PC-3 (cell line): Measurements from ENCODE around the gene RAB4B. TPM values are rescaled to one million over a fixed set of nuclear protein-coding genes. Genes with fewer than 3 reads are reported as not detected.
"Not testable (repeated sequence)": the region's sequence is repeated elsewhere in the genome, so short reads cannot be mapped to it uniquely, and the experiment has no call there.

Source experiments
- ATAC-seq: fragments of 200-7000 bp; cut with Tn5 transposase; 2 replicates; pipeline ENCODE4 v1.9.1; 2020; ENCODE audit warnings: mild to moderate bottlenecking, moderate library complexity
- BruUV-seq: library from RNA; stranded (reverse); fragments of 400-500 nt; replicated peaks from 2 replicates; lab custom pipeline; 2021; lab: Mats Ljungman, UMichigan
- CTCF ChIA-PET: fragments of 300-600 bp; sonication (Branson Sonifier 250); formaldehyde crosslinking; loops from one replicate; lab custom pipeline; 2022; ENCODE audit warnings: antibody characterized with exemption; lab: Charles Lee
- POLR2A ChIA-PET: fragments of 300-600 bp; sonication (Branson Sonifier 250); formaldehyde crosslinking; loops from one replicate; lab custom pipeline; 2022; ENCODE audit warnings: antibody characterized with exemption; ENCODE audit not compliant: unreplicated experiment; lab: Charles Lee
- DNase-seq: peaks from one replicate; pipeline ENCODE4 v3.0.0-alpha.2; 2015
- H2AFZ ChIP-seq: fragments of 300-600 bp; sonication (generic); 2 replicates; pipeline ENCODE4 v1.6.0; 2016; ENCODE audit warnings: antibody characterized with exemption, low read length
- H3F3A ChIP-seq: fragments of 300-600 bp; sonication (generic); one replicate; pipeline ENCODE4 v1.6.0; 2017; ENCODE audit warnings: antibody characterized with exemption, low read length, control low read depth, mild to moderate bottlenecking; ENCODE audit not compliant: unreplicated experiment
- H3K27ac ChIP-seq: fragments of 300-600 bp; sonication (generic); 2 replicates; pipeline ENCODE4 v1.5.1; 2016; ENCODE audit warnings: mild to moderate bottlenecking, low read length
- H3K27me3 ChIP-seq: fragments of 300-600 bp; sonication (generic); 2 replicates; pipeline ENCODE4 v1.6.1; 2016; ENCODE audit warnings: low read length, mixed read lengths
- H3K36me3 ChIP-seq: fragments of 300-600 bp; sonication (generic); 2 replicates; pipeline ENCODE4 v1.6.1; 2016; ENCODE audit warnings: low read depth, mixed run types, low read length, mixed read lengths
- H3K4me1 ChIP-seq: fragments of 300-600 bp; sonication (generic); 2 replicates; pipeline ENCODE4 v1.5.1; 2016; ENCODE audit warnings: low read length; ENCODE audit not compliant: insufficient read depth
- H3K4me2 ChIP-seq: fragments of 300-600 bp; sonication (generic); 2 replicates; pipeline ENCODE4 v1.6.0; 2016; ENCODE audit warnings: low read length
- H3K4me3 ChIP-seq: fragments of 300-600 bp; sonication (generic); 2 replicates; pipeline ENCODE4 v1.5.1; 2016; ENCODE audit warnings: mild to moderate bottlenecking, low read length, mixed read lengths
- H3K79me2 ChIP-seq: fragments of 300-600 bp; sonication (generic); 2 replicates; pipeline ENCODE4 v1.6.1; 2017; ENCODE audit warnings: low read length, mixed read lengths
- H3K9ac ChIP-seq: fragments of 300-600 bp; sonication (generic); 2 replicates; pipeline ENCODE4 v1.6.0; 2016; ENCODE audit warnings: mild to moderate bottlenecking, low read length
- H3K9me2 ChIP-seq: fragments of 300-600 bp; sonication (generic); replicated peaks from 2 replicates; pipeline ENCODE4 v1.6.1; 2016; ENCODE audit warnings: mixed run types, low read length, mixed read lengths
- H3K9me3 ChIP-seq: fragments of 300-600 bp; sonication (generic); 2 replicates; pipeline ENCODE4 v1.6.1; 2016; ENCODE audit warnings: low read length, mixed read lengths
- H4K20me1 ChIP-seq: fragments of 300-600 bp; sonication (generic); 2 replicates; pipeline ENCODE4 v1.6.1; 2016; ENCODE audit warnings: low read length, mixed read lengths
- EZH2 ChIP-seq: fragments of 300-600 bp; sonication (generic); IDR thresholded peaks from one replicate; pipeline ENCODE4 v1.6.1; 2017; ENCODE audit warnings: antibody characterized with exemption, mild to moderate bottlenecking, low read length; ENCODE audit not compliant: unreplicated experiment
- EZH2phosphoT487 ChIP-seq: fragments of 300-600 bp; sonication (generic); IDR thresholded peaks from 2 replicates; pipeline ENCODE4 v1.6.1; 2018; ENCODE audit warnings: mild to moderate bottlenecking, antibody characterized with exemption, low read length, borderline replicate concordance
- intact Hi-C: fragments of 100-400 bp; cut with micrococcal nuclease; formaldehyde crosslinking; loops from 2 replicates; pipeline ENCODE4 v1.9.0; 2023
- total RNA-seq: library from RNA; depleted of rRNA; stranded (reverse); fragments of >200 nt; gene quantifications from 2 replicates; pipeline ENCODE4 v1.2.3, GENCODE V29; 2014
- TF ChIP-seq, protein P1 (sequence below): fragments of 300-600 bp; sonication (generic); conservative IDR thresholded peaks from 2 replicates; pipeline ENCODE4 v1.5.1; 2017; ENCODE audit warnings: antibody characterized with exemption, low read depth, mild to moderate bottlenecking, low read length

RAB4B gene
- total RNA-seq, 1 experiment from 2014 or later, result 7.4 TPM

DNA sequence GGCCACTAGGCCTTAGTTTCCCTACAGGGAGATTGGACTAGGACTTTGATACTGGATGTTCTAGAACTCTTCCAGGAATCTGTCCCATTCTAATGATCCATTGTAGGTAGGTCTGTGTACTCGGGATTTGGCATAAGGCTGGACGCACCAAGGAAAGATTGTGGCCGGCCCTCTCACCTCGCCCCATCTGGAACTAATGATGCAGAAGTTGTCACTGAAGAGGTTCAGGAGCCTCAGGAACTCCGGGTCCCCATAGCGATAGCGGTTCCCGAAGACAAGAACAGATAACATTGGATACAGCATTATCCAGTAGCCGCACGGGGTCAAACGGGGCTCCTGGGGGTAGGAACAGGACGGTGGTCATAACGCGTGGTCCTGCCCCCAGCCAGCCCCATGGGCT lies 32.1 kb downstream of the RAB4B start:
- CTCF ChIA-PET, result no interaction called here

DNA sequence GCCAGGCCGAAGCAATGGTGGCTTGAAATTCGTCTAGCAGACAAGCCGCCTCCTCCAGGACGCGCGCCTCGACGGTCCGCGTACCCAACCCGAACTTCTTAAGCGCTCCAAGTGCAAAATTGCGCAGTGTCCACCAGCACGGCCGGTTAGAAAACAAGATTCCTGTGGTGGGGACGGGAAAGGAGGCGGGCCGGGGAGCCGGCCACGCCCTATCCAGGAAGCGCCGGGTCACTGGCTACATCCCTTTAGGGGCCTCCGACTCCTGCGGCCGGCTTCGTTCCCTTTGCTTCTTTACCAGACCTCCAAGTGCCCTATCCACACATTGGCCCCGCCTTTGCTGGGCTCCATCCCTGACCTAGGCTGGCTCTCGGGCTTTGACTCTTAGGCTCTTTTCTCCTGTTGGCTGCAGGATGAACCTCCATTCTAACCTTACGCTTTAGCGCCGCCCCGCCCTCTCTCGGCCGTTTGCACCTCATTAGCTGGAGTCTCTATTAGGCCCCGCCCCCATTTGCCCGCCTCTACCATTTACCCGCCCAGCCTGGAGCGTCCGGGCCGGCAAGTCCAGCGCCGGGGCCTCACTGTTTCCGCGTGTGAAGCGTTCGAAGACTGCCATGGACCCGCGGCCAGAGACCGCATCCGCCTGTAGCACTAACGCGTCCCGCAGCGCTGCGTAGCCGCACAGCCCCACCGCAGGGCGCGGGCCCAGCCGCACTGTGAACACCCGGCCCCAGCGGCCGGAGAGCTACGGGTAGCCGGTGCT lies 32.8 kb downstream of the RAB4B start:
- H3K79me2 ChIP-seq, H4K20me1 ChIP-seq, H3K9me3 ChIP-seq, BruUV-seq, H3K4me1 ChIP-seq, H3F3A ChIP-seq, POLR2A ChIA-PET, ATAC-seq, intact Hi-C loops, H2AFZ ChIP-seq, H3K27ac ChIP-seq, H3K4me3 ChIP-seq, H3K4me2 ChIP-seq, H3K9ac ChIP-seq, DNase-seq, H3K27me3 ChIP-seq, H3K36me3 ChIP-seq, H3K9me2 ChIP-seq: not testable (repeated sequence)
- CTCF ChIA-PET, result interaction anchor here (0.6 kb wide), 1 partner anchor 352 kb away, joined by 3 read pairs; no protein-coding TSS in a partner anchor

More for the DNA sequence above, 32.1 kb downstream of the RAB4B start:
- no peaks in the 10 kb centered on the region for H3K9me2 ChIP-seq
- no peaks in the 10 kb centered on the region for H3K4me1 ChIP-seq
- BruUV-seq, result no TSS peak
- no peak overlapping the region for H3K4me2 ChIP-seq
- DNase-seq, result no peak
- H3K9ac ChIP-seq, result no peak overlapping the region
- peaks cover 6% of the 10 kb centered on the region for H3K36me3 ChIP-seq
- H3K27me3 ChIP-seq, result no peaks in the 10 kb centered on the region
- no peaks in the 10 kb centered on the region for H3F3A ChIP-seq
- H4K20me1 ChIP-seq, result no peaks in the 10 kb centered on the region
- 0 out of 2 replicates have a peak, but pooled peaks cover 6% of the 10 kb centered on the region for H3K79me2 ChIP-seq
- no peaks in the 10 kb centered on the region for H3K9me3 ChIP-seq
- H3K4me3 ChIP-seq, result no peak overlapping the region
- H2AFZ ChIP-seq, result no peak overlapping the region
- POLR2A ChIA-PET, result no interaction called here
- intact Hi-C loops, result no loop called here
- no peak for ATAC-seq
- TF ChIP-seq, protein P1, sequence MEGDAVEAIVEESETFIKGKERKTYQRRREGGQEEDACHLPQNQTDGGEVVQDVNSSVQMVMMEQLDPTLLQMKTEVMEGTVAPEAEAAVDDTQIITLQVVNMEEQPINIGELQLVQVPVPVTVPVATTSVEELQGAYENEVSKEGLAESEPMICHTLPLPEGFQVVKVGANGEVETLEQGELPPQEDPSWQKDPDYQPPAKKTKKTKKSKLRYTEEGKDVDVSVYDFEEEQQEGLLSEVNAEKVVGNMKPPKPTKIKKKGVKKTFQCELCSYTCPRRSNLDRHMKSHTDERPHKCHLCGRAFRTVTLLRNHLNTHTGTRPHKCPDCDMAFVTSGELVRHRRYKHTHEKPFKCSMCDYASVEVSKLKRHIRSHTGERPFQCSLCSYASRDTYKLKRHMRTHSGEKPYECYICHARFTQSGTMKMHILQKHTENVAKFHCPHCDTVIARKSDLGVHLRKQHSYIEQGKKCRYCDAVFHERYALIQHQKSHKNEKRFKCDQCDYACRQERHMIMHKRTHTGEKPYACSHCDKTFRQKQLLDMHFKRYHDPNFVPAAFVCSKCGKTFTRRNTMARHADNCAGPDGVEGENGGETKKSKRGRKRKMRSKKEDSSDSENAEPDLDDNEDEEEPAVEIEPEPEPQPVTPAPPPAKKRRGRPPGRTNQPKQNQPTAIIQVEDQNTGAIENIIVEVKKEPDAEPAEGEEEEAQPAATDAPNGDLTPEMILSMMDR, result no peak
- TF ChIP-seq EZH2phosphoT487 (no peak), EZH2 (no peak)
- H3K27ac ChIP-seq, result no peak overlapping the region

DNA sequence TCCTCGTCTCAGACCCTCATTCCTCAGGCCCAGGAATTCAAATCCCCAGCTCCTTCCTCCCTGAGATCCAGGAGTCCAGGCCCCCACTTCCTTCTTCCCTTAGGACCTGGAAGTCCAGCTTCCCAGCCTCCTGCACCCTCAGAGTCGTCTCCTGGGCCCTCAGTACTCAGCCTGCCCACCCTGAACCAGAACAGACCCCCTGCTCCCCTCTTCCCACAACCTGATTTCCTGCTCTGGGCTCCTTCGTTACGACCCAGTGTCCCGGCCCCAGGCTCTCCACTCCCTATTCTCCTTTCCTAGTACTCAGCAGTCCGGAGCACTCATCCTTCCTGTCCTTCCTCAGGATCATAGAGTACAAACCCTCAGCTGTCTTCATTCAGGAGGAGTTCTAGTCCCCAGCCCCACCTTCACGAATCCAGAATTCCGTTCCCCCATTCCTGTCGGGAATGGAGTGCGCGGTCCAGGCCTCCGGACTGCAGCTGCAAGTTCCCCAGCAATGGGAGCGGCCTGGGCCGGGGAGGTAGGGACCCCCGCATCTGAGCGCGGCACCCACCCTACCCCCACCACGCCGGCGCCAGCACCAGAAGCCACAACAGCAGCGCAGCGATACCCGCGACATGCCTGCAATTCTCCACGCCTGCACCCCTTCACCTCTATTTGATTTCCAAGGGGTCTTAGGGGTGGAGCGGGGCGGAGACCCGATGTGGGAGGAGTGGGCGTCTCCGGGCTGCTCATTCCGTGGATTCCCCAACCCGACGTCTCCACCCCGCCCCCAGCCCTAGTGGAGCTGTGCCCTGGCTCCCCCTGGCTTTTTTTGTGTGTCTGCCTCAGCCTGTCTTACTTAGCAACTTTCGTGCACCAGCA lies 33.7 kb downstream of the RAB4B start:
- no peak overlapping the region for H3K27ac ChIP-seq
- no peak overlapping the region for H3K4me2 ChIP-seq
- no peaks in the 10 kb centered on the region for H3K9me3 ChIP-seq
- BruUV-seq, result no TSS peak
- H3K4me1 ChIP-seq, result no peaks in the 10 kb centered on the region
- DNase-seq, result no peak
- ATAC-seq, result no peak
- no peaks in the 10 kb centered on the region for H3K9me2 ChIP-seq
- no peak for TF ChIP-seq EZH2
- no peak for TF ChIP-seq EZH2phosphoT487
- TF ChIP-seq, protein P1, result no peak
- no peaks in the 10 kb centered on the region for H3K27me3 ChIP-seq
- intact Hi-C loops, result no loop called here
- H4K20me1 ChIP-seq, result no peaks in the 10 kb centered on the region
- no peaks in the 10 kb centered on the region for H3K79me2 ChIP-seq
- no peaks in the 10 kb centered on the region for H3F3A ChIP-seq
- no peak overlapping the region for H2AFZ ChIP-seq
- ChIA-PET CTCF (interaction anchor here (0.6 kb wide), 1 partner anchor 351 kb away, joined by 3 read pairs; no protein-coding TSS in a partner anchor), POLR2A (no interaction called here)
- H3K4me3 ChIP-seq, result no peak overlapping the region
- no peak overlapping the region for H3K9ac ChIP-seq
- H3K36me3 ChIP-seq, result peaks cover 4% of the 10 kb centered on the region; the same call in 1 of the 2 replicates

GRCh38 chr19:40812571-40812970 lies 34.5 kb downstream of the RAB4B start:
- intact Hi-C loops, H3K4me3 ChIP-seq, H3K9me2 ChIP-seq, DNase-seq, POLR2A ChIA-PET, H3K4me1 ChIP-seq, ATAC-seq, H3K4me2 ChIP-seq, H3K27ac ChIP-seq, H3F3A ChIP-seq, H3K9ac ChIP-seq, H3K79me2 ChIP-seq, H3K36me3 ChIP-seq, H2AFZ ChIP-seq, CTCF ChIA-PET, H3K27me3 ChIP-seq, H3K9me3 ChIP-seq, H4K20me1 ChIP-seq, BruUV-seq: not testable (repeated sequence)
